Measurements from ENCODE around the gene ADGRA1.

DNA sequence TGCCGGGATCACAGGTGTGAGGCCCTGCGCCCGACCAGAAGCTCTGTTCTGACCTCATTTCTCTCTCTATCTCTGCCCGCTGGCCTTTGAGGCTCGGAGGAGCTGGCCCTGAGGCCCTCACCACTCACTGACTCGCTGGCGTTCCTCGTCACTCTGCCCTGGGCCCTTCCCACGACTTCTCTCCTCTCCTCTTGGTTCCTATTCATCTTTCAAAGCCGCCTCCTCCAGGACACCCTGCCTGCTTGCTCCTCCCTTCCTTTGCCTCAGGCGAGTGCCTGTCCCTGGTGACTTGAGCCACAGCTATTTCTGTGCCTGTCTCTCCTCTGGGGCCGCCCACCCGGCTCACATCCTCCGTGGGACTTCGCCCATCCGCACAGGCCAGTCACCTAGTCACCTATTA, 17.3 kb upstream of the ADGRA1 start:
- TF ChIP-seq, protein P1, sequence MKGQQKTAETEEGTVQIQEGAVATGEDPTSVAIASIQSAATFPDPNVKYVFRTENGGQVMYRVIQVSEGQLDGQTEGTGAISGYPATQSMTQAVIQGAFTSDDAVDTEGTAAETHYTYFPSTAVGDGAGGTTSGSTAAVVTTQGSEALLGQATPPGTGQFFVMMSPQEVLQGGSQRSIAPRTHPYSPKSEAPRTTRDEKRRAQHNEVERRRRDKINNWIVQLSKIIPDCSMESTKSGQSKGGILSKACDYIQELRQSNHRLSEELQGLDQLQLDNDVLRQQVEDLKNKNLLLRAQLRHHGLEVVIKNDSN (IDR thresholded peaks at IDR 0.05), result no peak
- no peak for TF ChIP-seq RAD21 (IDR thresholded peaks at IDR 0.05; ENCODE audit: low read depth)
- no peak for TF ChIP-seq TCF12 (IDR thresholded peaks at IDR 0.05; ENCODE audit: low read depth)
- TF ChIP-seq CEBPB (IDR thresholded peaks at IDR 0.05), result no peak
- TF ChIP-seq, protein P2, sequence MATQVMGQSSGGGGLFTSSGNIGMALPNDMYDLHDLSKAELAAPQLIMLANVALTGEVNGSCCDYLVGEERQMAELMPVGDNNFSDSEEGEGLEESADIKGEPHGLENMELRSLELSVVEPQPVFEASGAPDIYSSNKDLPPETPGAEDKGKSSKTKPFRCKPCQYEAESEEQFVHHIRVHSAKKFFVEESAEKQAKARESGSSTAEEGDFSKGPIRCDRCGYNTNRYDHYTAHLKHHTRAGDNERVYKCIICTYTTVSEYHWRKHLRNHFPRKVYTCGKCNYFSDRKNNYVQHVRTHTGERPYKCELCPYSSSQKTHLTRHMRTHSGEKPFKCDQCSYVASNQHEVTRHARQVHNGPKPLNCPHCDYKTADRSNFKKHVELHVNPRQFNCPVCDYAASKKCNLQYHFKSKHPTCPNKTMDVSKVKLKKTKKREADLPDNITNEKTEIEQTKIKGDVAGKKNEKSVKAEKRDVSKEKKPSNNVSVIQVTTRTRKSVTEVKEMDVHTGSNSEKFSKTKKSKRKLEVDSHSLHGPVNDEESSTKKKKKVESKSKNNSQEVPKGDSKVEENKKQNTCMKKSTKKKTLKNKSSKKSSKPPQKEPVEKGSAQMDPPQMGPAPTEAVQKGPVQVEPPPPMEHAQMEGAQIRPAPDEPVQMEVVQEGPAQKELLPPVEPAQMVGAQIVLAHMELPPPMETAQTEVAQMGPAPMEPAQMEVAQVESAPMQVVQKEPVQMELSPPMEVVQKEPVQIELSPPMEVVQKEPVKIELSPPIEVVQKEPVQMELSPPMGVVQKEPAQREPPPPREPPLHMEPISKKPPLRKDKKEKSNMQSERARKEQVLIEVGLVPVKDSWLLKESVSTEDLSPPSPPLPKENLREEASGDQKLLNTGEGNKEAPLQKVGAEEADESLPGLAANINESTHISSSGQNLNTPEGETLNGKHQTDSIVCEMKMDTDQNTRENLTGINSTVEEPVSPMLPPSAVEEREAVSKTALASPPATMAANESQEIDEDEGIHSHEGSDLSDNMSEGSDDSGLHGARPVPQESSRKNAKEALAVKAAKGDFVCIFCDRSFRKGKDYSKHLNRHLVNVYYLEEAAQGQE (IDR thresholded peaks at IDR 0.05; ENCODE audit: low read depth), result no peak
- TF ChIP-seq EGR1 (IDR thresholded peaks at IDR 0.05), result no peak
- no peak for TF ChIP-seq TAF1 (IDR thresholded peaks at IDR 0.05; ENCODE audit: low read depth)
- TF ChIP-seq FOXM1 (IDR thresholded peaks at IDR 0.05; ENCODE audit: borderline replicate concordance, low read depth), result no peak
- no peak for TF ChIP-seq YY1 (IDR thresholded peaks at IDR 0.05; ENCODE audit: low read depth)
- no peak for TF ChIP-seq NFIC (IDR thresholded peaks at IDR 0.05)
